ENCODE results near the gene FILIP1L. TPM values are rescaled to one million over a fixed set of nuclear protein-coding genes. Genes with fewer than 3 reads are reported as not detected.

Gene FILIP1L
- total RNA-seq, 2 experiments from 2014 or later, result 0.10 to 0.17 TPM

DNA sequence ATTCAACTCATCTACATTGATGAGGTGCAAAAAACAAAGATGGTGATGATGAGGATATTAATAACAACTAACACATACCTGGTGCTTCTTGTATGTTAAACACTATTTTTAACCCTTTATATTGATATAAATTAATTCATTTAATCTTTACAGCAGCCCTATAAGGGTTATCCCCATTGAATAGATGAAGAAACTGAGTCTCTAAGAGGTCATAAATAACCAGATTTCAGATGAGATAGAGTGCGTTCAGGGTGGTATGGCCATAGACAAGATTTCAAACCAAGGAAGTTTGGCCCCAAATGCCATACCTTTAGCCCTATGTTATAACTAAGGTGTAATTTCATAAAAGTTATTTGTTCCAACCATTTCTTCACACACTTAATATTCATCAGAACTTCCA lies 214.1 kb downstream of the FILIP1L start:
- H3K4me3 Mint-ChIP-seq, result no peak overlapping the region
- intact Hi-C loops (cut with micrococcal nuclease), result no loop called here
- peaks cover 18% of the 10 kb centered on the region for H3K4me1 Mint-ChIP-seq (ENCODE audit: low read depth)
- H3K27me3 Mint-ChIP-seq, result no peaks in the 10 kb centered on the region
- DNase-seq, result no peak
- H3K36me3 Mint-ChIP-seq, result peaks cover 4% of the 10 kb centered on the region
- ChIA-PET CTCF (interaction anchor here (1.0 kb wide), 1 partner anchor 169 kb away, joined by 3 read pairs; no protein-coding TSS in a partner anchor), POLR2A (no interaction called here)
- H3K27ac Mint-ChIP-seq, result no peak overlapping the region
- H3K9me3 Mint-ChIP-seq, result no peaks in the 10 kb centered on the region

DNA sequence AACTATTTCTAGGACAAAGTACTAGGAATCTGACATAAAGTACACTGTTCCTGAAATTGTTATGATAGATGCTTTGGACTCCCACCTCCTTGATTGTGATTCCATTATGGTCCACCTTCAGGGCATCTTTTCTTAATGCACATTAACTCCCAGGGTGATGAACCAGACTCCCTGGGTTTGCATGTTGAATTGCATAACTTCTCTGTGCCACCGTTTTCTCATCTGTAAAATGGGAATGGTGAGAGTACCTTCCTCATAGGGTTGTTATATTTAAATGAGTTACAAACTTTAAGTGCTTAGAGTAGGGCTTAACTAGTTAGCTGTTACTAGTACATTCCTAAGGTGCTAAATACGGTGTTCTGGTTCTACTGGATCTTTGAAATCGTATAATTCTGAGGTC lies 214.7 kb downstream of the FILIP1L start:
- Mint-ChIP-seq H3K27me3 (no peaks in the 10 kb centered on the region), H3K9me3 (no peaks in the 10 kb centered on the region), H3K4me1 (ENCODE audit: low read depth) (peaks cover 18% of the 10 kb centered on the region), H3K36me3 (peaks cover 4% of the 10 kb centered on the region), H3K4me3 (no peak overlapping the region), H3K27ac (no peak overlapping the region)
- intact Hi-C loops (cut with micrococcal nuclease), result no loop called here
- ChIA-PET CTCF (interaction anchor here (1.0 kb wide), 1 partner anchor 169 kb away, joined by 3 read pairs; no protein-coding TSS in a partner anchor), POLR2A (no interaction called here)
- DNase-seq, result no peak

DNA sequence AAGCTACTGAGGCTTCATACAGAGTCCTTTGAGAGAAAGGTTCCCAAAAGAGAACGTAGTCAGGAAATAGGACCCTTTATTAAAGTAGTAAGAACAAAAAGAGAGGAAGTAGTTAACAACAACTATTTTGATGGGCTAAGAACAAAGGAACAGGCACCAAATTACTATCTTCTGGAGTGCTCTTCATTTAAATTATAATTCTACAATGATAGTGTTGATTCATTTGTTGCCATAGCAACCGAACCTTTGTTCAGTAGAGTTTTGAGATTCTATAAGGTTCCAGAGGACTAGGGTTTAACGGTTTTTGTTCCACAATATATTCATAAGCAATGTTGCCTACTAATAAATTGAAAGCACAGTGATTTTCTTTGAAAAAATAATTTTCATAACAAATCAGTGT lies 217.8 kb downstream of the FILIP1L start:
- Mint-ChIP-seq H3K4me3 (no peak overlapping the region), H3K27me3 (no peaks in the 10 kb centered on the region), H3K27ac (no peak overlapping the region), H3K9me3 (no peaks in the 10 kb centered on the region), H3K4me1 (ENCODE audit: low read depth) (peaks cover 14% of the 10 kb centered on the region), H3K36me3 (peaks cover 4% of the 10 kb centered on the region)
- ChIA-PET POLR2A (no interaction called here), CTCF (no interaction called here)
- intact Hi-C loops (cut with micrococcal nuclease), result no loop called here
- DNase-seq, result no peak

DNA sequence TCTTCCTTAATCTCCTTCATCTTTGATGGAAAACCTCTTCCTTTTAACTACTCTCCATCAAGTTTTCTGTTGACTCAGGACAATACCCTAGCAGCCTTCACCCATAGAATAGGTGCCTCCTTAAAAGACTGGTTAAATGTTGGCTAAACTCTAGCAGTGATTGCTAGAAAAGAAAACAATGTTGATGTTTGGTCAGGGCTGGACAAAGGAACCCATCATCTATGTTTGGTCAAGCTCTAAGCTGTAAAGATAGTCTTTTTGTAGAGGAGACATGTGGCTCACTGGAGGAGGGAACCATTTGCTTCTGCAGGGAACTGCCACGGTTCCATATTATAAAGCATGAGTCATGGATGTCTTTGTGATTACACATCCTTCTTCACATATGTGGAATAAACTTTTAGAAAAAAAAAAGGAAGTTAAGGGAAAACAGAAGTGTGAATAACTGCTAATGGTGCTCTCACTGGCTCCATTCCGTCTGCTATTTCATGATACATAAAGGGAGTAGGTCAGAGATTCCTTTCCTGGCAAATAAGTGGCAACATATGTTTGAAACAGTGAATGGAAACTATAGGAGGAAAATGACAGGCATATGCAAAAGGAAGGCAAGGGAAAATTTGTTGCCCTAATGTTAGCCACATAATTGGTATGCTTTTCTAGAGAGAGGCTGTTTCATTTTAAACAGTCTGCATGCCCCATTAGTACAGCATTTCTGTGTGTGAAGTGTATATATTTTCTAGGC lies 218.4 kb downstream of the FILIP1L start:
- Mint-ChIP-seq H3K9me3 (no peaks in the 10 kb centered on the region), H3K4me3 (no peak overlapping the region), H3K4me1 (ENCODE audit: low read depth) (peaks cover 12% of the 10 kb centered on the region), H3K36me3 (peaks cover 4% of the 10 kb centered on the region), H3K27ac (no peak overlapping the region), H3K27me3 (no peaks in the 10 kb centered on the region)
- POLR2A ChIA-PET, result no interaction called here
- CTCF ChIA-PET, result no interaction called here
- DNase-seq, result no peak
- intact Hi-C loops (cut with micrococcal nuclease), result no loop called here

DNA sequence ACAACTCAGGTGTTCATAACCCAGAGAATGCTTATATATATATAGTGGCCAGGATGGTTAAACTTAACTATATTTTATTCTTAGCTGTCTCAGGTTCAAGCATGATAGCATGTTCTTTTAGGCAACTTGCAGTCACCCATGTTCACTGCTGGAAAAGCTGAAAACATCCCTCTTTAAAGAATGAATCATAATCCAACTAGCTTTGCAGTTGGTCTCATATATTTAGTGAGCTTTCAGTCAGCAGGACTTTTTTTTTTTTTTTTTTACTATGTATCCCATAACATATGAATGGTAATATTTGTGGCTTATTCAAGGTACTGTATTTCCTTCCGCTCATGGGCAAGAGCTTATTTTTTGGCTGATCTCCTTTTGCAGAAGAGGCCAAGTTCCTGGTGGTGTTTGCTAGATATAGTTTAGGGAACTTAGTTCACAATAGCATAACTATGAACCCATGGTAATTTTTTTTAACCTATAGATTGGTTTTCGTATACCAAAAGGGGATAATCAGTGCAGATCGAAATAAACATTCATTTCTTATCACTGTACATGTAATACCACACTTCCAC lies 219.1 kb downstream of the FILIP1L start:
- Mint-ChIP-seq H3K4me1 (ENCODE audit: low read depth) (peaks cover 12% of the 10 kb centered on the region), H3K9me3 (no peaks in the 10 kb centered on the region), H3K27ac (no peak overlapping the region), H3K27me3 (no peaks in the 10 kb centered on the region), H3K4me3 (no peak overlapping the region), H3K36me3 (peaks cover 4% of the 10 kb centered on the region)
- CTCF ChIA-PET, result no interaction called here
- intact Hi-C loops (cut with micrococcal nuclease), result no loop called here
- no peak for DNase-seq
- POLR2A ChIA-PET, result no interaction called here

DNA sequence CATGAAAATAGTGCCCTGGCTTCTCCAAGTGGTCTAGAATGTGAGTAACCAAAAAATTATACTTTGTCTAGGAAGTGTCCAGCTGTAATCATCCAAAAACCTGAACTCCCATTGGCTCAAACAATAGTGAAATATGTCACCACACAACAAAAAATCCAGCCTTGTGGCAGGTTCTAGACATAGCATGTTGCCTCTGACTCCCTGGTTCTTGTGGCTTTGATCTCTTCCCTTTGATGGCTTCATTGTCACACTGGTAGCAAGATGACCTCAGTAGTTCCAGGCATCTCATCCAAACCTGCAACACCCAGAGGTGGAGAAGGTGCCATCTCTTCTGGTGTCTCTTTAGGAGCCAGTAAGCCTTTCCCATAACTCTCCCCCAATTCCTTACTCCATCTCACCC lies 222.0 kb downstream of the FILIP1L start:
- H3K4me3 Mint-ChIP-seq, result no peak overlapping the region
- DNase-seq, result no peak
- CTCF ChIA-PET, result no interaction called here
- intact Hi-C loops (cut with micrococcal nuclease), result no loop called here
- no peaks in the 10 kb centered on the region for H3K27me3 Mint-ChIP-seq
- H3K27ac Mint-ChIP-seq, result no peak overlapping the region
- H3K9me3 Mint-ChIP-seq, result no peaks in the 10 kb centered on the region
- peaks cover 4% of the 10 kb centered on the region for H3K36me3 Mint-ChIP-seq
- POLR2A ChIA-PET, result no interaction called here
- peaks cover 12% of the 10 kb centered on the region for H3K4me1 Mint-ChIP-seq (ENCODE audit: low read depth)

DNA sequence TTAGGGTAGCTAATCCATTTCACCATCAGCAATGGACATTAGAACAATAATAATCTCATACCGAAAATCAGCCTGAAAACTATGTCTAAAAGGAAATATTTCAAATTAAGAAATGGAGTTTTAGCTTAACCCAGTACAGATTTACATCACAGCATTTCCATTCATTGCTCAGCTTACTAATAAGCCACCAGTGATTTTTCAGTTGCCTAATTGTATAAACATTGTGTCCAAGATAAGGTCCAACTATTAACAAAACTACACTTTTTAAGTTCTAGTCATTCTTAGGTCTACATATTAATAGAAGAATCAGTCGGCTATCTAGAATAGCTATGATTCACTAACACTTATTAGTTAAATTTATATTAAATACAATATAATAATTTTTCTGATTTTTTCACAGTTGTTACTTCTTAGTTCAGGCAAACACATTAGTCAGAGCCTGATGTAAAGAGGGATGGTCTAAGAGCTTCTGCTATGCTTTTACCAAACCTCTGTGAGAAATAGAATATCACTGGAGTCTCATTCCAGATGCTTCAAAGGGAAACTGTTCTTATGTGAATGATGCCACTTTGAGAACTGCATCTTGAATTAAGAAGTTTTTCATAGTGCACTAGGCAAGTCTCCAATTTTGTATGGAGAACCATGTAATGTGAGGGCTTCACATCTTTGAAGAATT lies 222.6 kb downstream of the FILIP1L start:
- Mint-ChIP-seq H3K27me3 (no peaks in the 10 kb centered on the region), H3K4me1 (ENCODE audit: low read depth) (peaks cover 12% of the 10 kb centered on the region), H3K36me3 (peaks cover 6% of the 10 kb centered on the region), H3K4me3 (no peak overlapping the region), H3K9me3 (no peaks in the 10 kb centered on the region), H3K27ac (no peak overlapping the region)
- ChIA-PET POLR2A (no interaction called here), CTCF (interaction anchor here (0.9 to 1.2 kb wide), 2 partner anchors 12 to 60 kb away, joined by 3 to 4 read pairs; no protein-coding TSS in a partner anchor)
- DNase-seq, result no peak
- intact Hi-C loops (cut with micrococcal nuclease), result no loop called here

DNA sequence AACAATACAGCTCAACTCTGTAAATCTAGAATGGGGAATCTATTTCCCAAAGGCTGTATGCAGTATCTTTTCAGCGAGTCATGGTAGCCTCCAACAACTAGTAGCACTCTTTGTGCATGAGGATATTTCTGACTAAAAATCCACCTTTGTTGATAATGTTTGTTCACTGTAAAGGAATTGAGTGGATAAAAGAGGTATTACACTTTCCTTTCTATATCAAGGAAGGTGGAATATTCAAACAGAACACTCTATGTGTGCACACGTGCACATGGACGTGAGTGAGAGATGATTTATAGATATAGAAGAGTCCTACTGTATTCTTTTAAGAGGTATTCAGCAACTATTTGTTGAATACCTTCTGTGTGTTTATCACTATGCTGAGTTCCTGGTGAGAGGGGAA lies 228.4 kb downstream of the FILIP1L start:
- Mint-ChIP-seq H3K27me3 (no peaks in the 10 kb centered on the region), H3K4me3 (no peak overlapping the region), H3K9me3 (no peaks in the 10 kb centered on the region), H3K27ac (no peak overlapping the region), H3K4me1 (ENCODE audit: low read depth) (peaks cover 16% of the 10 kb centered on the region), H3K36me3 (peaks cover 4% of the 10 kb centered on the region)
- ChIA-PET CTCF (no interaction called here), POLR2A (no interaction called here)
- intact Hi-C loops (cut with micrococcal nuclease), result no loop called here
- DNase-seq, result no peak

DNA sequence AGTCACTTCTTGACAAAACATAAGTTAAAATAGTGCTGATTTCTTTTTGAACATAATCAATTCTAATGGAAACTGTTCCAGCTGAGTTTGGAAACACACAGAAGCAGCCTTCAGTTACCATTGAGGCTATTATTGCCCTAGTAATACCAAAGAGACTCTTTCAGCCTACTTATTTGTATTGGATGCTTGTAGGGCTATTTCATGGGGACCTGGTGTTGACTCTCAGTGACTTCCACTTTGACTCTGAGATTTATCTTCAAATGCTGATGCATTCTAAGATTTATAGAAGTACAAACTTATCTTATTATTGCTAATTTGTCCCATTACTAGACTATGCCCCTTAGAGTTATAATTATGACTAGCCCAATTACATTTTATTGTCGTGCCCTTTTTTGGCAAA lies 229.2 kb downstream of the FILIP1L start:
- peaks cover 16% of the 10 kb centered on the region for H3K4me1 Mint-ChIP-seq (ENCODE audit: low read depth)
- H3K4me3 Mint-ChIP-seq, result no peak overlapping the region
- intact Hi-C loops (cut with micrococcal nuclease), result no loop called here
- no peaks in the 10 kb centered on the region for H3K9me3 Mint-ChIP-seq
- H3K36me3 Mint-ChIP-seq, result peaks cover 4% of the 10 kb centered on the region
- DNase-seq, result no peak
- POLR2A ChIA-PET, result no interaction called here
- H3K27ac Mint-ChIP-seq, result no peak overlapping the region
- no peaks in the 10 kb centered on the region for H3K27me3 Mint-ChIP-seq
- CTCF ChIA-PET, result no interaction called here

DNA sequence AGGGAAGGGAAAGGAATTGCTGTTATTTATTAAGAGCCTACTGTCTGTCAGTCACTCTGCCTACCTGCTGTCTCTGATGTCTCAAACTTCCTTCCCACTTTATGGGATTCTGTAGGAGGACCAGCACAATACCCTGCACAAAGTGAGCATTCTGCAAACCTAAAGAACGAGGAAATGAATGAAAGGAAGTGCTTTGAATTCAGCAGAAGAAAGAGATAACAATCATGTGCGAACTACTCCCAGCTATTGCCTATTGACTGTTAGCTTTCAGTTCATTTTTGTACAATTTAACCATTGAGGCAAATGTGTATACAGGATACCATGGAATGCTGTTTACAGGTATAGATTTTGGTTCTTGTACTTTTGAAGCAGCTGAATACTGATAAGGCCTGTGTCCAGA lies 229.8 kb downstream of the FILIP1L start:
- no peaks in the 10 kb centered on the region for H3K9me3 Mint-ChIP-seq
- H3K27ac Mint-ChIP-seq, result no peak overlapping the region
- peaks cover 16% of the 10 kb centered on the region for H3K4me1 Mint-ChIP-seq (ENCODE audit: low read depth)
- H3K27me3 Mint-ChIP-seq, result no peaks in the 10 kb centered on the region
- peaks cover 4% of the 10 kb centered on the region for H3K36me3 Mint-ChIP-seq
- H3K4me3 Mint-ChIP-seq, result no peak overlapping the region
- intact Hi-C loops (cut with micrococcal nuclease), result no loop called here
- DNase-seq, result no peak
- ChIA-PET CTCF (no interaction called here), POLR2A (no interaction called here)

DNA sequence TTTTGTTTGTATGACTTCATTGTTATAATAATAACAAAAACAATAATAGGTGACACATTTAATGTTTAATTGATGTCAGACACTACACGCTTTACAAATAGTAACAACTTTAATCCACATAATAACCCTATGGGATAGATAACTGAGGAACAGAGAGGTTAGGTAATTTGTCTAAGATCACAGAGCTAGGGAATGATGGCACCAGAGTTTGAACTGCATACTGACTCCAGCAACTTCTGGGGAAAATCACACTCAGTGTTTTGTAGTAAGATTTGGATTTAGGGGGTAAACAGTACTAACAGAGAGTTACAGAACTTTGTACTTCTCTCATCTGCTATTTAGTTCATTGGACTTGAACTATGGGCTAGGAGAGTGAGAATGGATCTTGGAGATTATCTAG lies 230.6 kb downstream of the FILIP1L start:
- Mint-ChIP-seq H3K27ac (no peak overlapping the region), H3K36me3 (peaks cover 4% of the 10 kb centered on the region), H3K9me3 (no peaks in the 10 kb centered on the region), H3K27me3 (no peaks in the 10 kb centered on the region), H3K4me1 (ENCODE audit: low read depth) (peaks cover 16% of the 10 kb centered on the region), H3K4me3 (no peak overlapping the region)
- ChIA-PET POLR2A (no interaction called here), CTCF (interaction anchor here (0.6 kb wide), 1 partner anchor 52 kb away, joined by 3 read pairs; no protein-coding TSS in a partner anchor)
- no peak for DNase-seq
- intact Hi-C loops (cut with micrococcal nuclease), result no loop called here

DNA sequence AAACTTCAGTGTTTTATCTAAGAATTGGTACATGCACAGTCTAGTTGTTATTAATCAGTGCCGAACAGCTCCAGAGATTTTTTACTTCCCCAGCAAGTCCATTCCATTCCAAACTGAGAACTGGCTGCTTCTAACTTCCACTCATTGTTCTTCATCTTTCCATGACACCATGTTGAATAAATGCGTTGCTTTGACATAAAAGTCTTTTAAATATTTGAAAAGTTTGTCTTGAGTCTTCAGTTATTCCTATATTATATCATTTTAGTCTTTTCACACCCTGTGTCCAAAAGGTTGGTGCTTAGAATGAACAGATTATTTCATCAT lies 231.2 kb downstream of the FILIP1L start:
- no peak for DNase-seq
- Mint-ChIP-seq H3K36me3 (peaks cover 4% of the 10 kb centered on the region), H3K27me3 (no peaks in the 10 kb centered on the region), H3K27ac (no peak overlapping the region), H3K4me3 (no peak overlapping the region), H3K4me1 (ENCODE audit: low read depth) (peaks cover 17% of the 10 kb centered on the region), H3K9me3 (no peaks in the 10 kb centered on the region)
- CTCF ChIA-PET, result interaction anchor here (0.6 to 1.0 kb wide), 2 partner anchors 51 to 186 kb away, joined by 3 read pairs; no protein-coding TSS in a partner anchor
- POLR2A ChIA-PET, result no interaction called here
- intact Hi-C loops (cut with micrococcal nuclease), result no loop called here

All from activated CD4-positive, alpha-beta memory T cell treated with anti-CD3 and anti-CD28 coated beads for 36 hours (primary cell).